Measurements from ENCODE around the gene COG5. TPM values are rescaled to one million over a fixed set of nuclear protein-coding genes. Genes with fewer than 3 reads are reported as not detected.

The COG5 gene
- polyA plus RNA-seq, 1 of the 3 experiments (the other 2 are of a cell fraction), result 21.2 TPM

DNA sequence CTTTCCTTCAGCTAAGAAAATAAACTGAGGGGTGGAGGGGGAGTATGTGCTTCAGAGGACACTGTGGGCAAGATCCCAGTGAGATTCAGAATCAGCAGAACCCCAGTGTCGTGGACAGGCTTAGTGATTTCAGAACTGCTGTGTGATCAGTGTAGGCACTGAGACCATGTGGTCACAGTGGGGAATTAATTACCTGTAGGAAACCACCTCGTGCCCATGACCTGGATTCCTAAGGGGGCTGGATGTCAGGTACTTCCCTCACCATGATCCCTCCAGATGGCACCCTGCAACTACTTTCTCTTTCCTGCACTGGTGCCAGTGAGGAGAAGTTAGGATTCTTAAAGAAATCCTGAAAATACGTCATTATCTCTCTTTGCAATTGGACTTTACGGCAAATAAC lies 330.5 kb downstream of the COG5 start:
- Histone ChIP-seq H3K36me3 (replicated peaks in 1 of 2; ENCODE audit: control insufficient read depth in 1 of 2, insufficient read depth in 2 of 2, low read length in 1 of 2) (peaks cover 0 to 20% of the 10 kb centered on the region in 2 experiments), H3K27me3 (ENCODE audit: insufficient read depth) (no peaks in the 10 kb centered on the region), H3K4me2 (no peak overlapping the region), H3F3A (replicated peaks; ENCODE audit: insufficient read depth) (peaks cover 28% of the 10 kb centered on the region), H3K9ac (no peak overlapping the region), H3K4me1 (ENCODE audit: control insufficient read depth in 1 of 2, insufficient read depth in 2 of 2, low read depth in 1 of 2, low read length in 1 of 2) (peaks cover 9 to 34% of the 10 kb centered on the region in 2 experiments), H3K4me3 (ENCODE audit: low read depth in 2 of 2, low read length in 1 of 2) (no peak overlapping the region), H2AFZ (ENCODE audit: low read depth) (no peak overlapping the region), H3K9me3 (no peaks in the 10 kb centered on the region), H3K9me2 (no peaks in the 10 kb centered on the region), H4K20me1 (ENCODE audit: insufficient read depth) (no peaks in the 10 kb centered on the region; the same call in 1 of the 2 replicates), H3K27ac (ENCODE audit: low read depth in 2 of 2, low read length in 1 of 2) (no peak overlapping the region), H3K79me2 (ENCODE audit: insufficient read depth) (no peaks in the 10 kb centered on the region)
- ChIA-PET POLR2A (no interaction called here), CTCF (interaction anchor here (1.0 to 1.1 kb wide), 2 partner anchors 21 to 230 kb away, joined by 3 read pairs; no protein-coding TSS in a partner anchor)
- DNase-seq, result no peak
- WGBS (ENCODE audit: low lambda C conversion rate), result 91% methylated on average over 4 of the region's 4 CpGs
- TF ChIP-seq GATA2 (CRISPR knock-in tag; IDR thresholded peaks at IDR 0.05) (no peak), RAD21 (IDR thresholded peaks at IDR 0.05; ENCODE audit: low read length) (peak; percentile 39)

DNA sequence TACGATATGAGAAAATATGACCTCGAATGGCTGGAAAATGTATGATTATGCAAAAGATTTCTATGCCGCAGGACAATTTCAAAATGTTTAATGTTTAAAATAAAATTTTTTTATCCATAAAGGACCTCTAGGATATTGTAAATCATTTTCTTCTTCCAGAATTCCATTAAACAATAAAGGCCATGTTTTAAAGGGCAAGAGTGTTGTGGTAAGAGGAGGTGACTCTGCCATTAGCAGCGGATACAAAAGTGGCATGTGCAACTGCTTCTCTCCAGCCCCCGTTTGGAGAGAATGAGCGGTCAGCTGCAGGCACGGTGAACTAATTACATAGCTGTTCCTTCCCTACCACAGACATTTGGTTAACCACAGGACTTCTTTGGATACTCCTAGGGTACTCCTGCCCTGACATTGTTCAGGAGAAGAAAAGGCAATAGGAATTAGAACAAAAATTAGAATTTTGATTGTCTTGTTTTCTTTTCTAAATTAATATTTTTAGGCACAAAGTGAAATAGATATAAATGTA lies 331.1 kb downstream of the COG5 start:
- peaks cover 28% of the 10 kb centered on the region for H3F3A ChIP-seq (replicated peaks; ENCODE audit: insufficient read depth)
- no peak for DNase-seq
- no peak overlapping the region for H3K4me2 ChIP-seq
- no peaks in the 10 kb centered on the region; the same call in 1 of the 2 replicates for H4K20me1 ChIP-seq (ENCODE audit: insufficient read depth)
- no peaks in the 10 kb centered on the region for H3K9me3 ChIP-seq
- no peak overlapping the region for H3K9ac ChIP-seq
- H3K4me3 ChIP-seq (ENCODE audit: low read depth in 2 of 2, low read length in 1 of 2), result no peak overlapping the region
- H3K27me3 ChIP-seq (ENCODE audit: insufficient read depth), result no peaks in the 10 kb centered on the region
- WGBS (ENCODE audit: low lambda C conversion rate), result 89% methylated on average over 7 of the region's 7 CpGs
- POLR2A ChIA-PET, result interaction anchor here (1.0 kb wide), 1 partner anchor 21 kb away, joined by 3 read pairs; no protein-coding TSS in a partner anchor
- H3K9me2 ChIP-seq, result no peaks in the 10 kb centered on the region
- peaks cover 8 to 34% of the 10 kb centered on the region in 2 experiments for H3K4me1 ChIP-seq (ENCODE audit: control insufficient read depth in 1 of 2, insufficient read depth in 2 of 2, low read depth in 1 of 2, low read length in 1 of 2)
- H3K36me3 ChIP-seq (replicated peaks in 1 of 2; ENCODE audit: control insufficient read depth in 1 of 2, insufficient read depth in 2 of 2, low read length in 1 of 2), result peaks cover 0 to 20% of the 10 kb centered on the region in 2 experiments
- H2AFZ ChIP-seq (ENCODE audit: low read depth), result no peak overlapping the region
- CTCF ChIA-PET, result interaction anchor here (1.1 kb wide), 1 partner anchor 20 kb away, joined by 3 read pairs; no protein-coding TSS in a partner anchor
- TF ChIP-seq, protein P1, sequence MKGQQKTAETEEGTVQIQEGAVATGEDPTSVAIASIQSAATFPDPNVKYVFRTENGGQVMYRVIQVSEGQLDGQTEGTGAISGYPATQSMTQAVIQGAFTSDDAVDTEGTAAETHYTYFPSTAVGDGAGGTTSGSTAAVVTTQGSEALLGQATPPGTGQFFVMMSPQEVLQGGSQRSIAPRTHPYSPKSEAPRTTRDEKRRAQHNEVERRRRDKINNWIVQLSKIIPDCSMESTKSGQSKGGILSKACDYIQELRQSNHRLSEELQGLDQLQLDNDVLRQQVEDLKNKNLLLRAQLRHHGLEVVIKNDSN (IDR thresholded peaks at IDR 0.05; ENCODE audit: borderline replicate concordance, low read depth), result no peak
- TF ChIP-seq CHD2 (IDR thresholded peaks at IDR 0.05; ENCODE audit: low read length, partially characterized antibody) (no peak), ELF1 (IDR thresholded peaks at IDR 0.05) (no peak), YY1 (IDR thresholded peaks at IDR 0.05; ENCODE audit: low read depth) (no peak)
- no peak overlapping the region for H3K27ac ChIP-seq (ENCODE audit: low read depth in 2 of 2, low read length in 1 of 2)
- H3K79me2 ChIP-seq (ENCODE audit: insufficient read depth), result no peaks in the 10 kb centered on the region

DNA sequence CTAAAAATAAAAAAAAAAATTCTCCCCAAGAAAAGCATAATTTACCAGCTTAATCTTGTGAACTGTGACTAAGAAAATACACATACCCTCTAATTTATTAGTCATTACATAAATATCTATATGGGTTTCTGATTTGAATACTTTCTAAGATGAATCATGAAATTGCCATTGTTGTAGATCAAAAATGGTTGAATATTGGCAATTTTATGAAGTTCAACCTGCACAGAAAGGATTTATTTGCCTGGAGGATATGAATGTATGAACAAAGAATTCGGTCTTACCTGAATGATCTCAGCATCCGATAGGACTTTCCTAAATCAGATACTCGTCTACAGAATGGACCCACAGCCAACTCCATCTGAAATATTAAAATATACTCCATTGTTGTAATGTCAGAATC lies 333.4 kb downstream of the COG5 start:
- CTCF ChIA-PET, result interaction anchor here (1.4 kb wide), 1 partner anchor 37 kb away, joined by 3 read pairs; no protein-coding TSS in a partner anchor
- Histone ChIP-seq H3K9me2 (no peaks in the 10 kb centered on the region), H3K36me3 (replicated peaks in 1 of 2; ENCODE audit: control insufficient read depth in 1 of 2, insufficient read depth in 2 of 2, low read length in 1 of 2) (peaks cover 0 to 20% of the 10 kb centered on the region in 2 experiments), H3K4me2 (no peak overlapping the region), H3K27me3 (ENCODE audit: insufficient read depth) (no peaks in the 10 kb centered on the region), H3K79me2 (ENCODE audit: insufficient read depth) (no peaks in the 10 kb centered on the region), H3K4me3 (ENCODE audit: low read depth in 2 of 2, low read length in 1 of 2) (no peak overlapping the region), H3K9me3 (no peaks in the 10 kb centered on the region), H3K4me1 (ENCODE audit: control insufficient read depth in 1 of 2, insufficient read depth in 2 of 2, low read depth in 1 of 2, low read length in 1 of 2) (peaks cover 4 to 26% of the 10 kb centered on the region in 2 experiments; a peak in 2 of 4 replicates), H3K9ac (no peak overlapping the region; the same call in 1 of the 2 replicates), H2AFZ (ENCODE audit: low read depth) (no peak overlapping the region), H3K27ac (ENCODE audit: low read depth in 2 of 2, low read length in 1 of 2) (peak overlapping the region in 1 of 2 experiments; percentile 55; a peak in 2 of 4 replicates), H4K20me1 (ENCODE audit: insufficient read depth) (no peaks in the 10 kb centered on the region), H3F3A (replicated peaks; ENCODE audit: insufficient read depth) (peaks cover 19% of the 10 kb centered on the region)
- no peak for DNase-seq
- POLR2A ChIA-PET, result no interaction called here
- WGBS (ENCODE audit: low lambda C conversion rate), result 38% methylated on average over 3 of the region's 3 CpGs
- TF ChIP-seq, protein P2, sequence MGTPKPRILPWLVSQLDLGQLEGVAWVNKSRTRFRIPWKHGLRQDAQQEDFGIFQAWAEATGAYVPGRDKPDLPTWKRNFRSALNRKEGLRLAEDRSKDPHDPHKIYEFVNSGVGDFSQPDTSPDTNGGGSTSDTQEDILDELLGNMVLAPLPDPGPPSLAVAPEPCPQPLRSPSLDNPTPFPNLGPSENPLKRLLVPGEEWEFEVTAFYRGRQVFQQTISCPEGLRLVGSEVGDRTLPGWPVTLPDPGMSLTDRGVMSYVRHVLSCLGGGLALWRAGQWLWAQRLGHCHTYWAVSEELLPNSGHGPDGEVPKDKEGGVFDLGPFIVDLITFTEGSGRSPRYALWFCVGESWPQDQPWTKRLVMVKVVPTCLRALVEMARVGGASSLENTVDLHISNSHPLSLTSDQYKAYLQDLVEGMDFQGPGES (IDR thresholded peaks at IDR 0.05; ENCODE audit: low read depth, low read length), result no peak
- TF ChIP-seq, protein P3, sequence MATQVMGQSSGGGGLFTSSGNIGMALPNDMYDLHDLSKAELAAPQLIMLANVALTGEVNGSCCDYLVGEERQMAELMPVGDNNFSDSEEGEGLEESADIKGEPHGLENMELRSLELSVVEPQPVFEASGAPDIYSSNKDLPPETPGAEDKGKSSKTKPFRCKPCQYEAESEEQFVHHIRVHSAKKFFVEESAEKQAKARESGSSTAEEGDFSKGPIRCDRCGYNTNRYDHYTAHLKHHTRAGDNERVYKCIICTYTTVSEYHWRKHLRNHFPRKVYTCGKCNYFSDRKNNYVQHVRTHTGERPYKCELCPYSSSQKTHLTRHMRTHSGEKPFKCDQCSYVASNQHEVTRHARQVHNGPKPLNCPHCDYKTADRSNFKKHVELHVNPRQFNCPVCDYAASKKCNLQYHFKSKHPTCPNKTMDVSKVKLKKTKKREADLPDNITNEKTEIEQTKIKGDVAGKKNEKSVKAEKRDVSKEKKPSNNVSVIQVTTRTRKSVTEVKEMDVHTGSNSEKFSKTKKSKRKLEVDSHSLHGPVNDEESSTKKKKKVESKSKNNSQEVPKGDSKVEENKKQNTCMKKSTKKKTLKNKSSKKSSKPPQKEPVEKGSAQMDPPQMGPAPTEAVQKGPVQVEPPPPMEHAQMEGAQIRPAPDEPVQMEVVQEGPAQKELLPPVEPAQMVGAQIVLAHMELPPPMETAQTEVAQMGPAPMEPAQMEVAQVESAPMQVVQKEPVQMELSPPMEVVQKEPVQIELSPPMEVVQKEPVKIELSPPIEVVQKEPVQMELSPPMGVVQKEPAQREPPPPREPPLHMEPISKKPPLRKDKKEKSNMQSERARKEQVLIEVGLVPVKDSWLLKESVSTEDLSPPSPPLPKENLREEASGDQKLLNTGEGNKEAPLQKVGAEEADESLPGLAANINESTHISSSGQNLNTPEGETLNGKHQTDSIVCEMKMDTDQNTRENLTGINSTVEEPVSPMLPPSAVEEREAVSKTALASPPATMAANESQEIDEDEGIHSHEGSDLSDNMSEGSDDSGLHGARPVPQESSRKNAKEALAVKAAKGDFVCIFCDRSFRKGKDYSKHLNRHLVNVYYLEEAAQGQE (IDR thresholded peaks at IDR 0.05; ENCODE audit: low read depth, low read length), result no peak
- TF ChIP-seq TEAD4 (IDR thresholded peaks at IDR 0.05; ENCODE audit: borderline replicate concordance, insufficient read depth) (peak; percentile 65; the same call in 1 of the 2 replicates), YY1 (IDR thresholded peaks at IDR 0.05; ENCODE audit: low read depth) (no peak), EP300 (IDR thresholded peaks at IDR 0.05; ENCODE audit: borderline replicate concordance in 1 of 2, low read depth in 1 of 2, low read length in 1 of 2) (peak in 1 of 2 experiments; percentile 50; a peak in 1 of 4 replicates), SIN3A (IDR thresholded peaks at IDR 0.05; ENCODE audit: borderline replicate concordance, low read depth, low read length) (no peak), POLR2AphosphoS5 (IDR thresholded peaks at IDR 0.05; ENCODE audit: low read depth, low read length) (no peak)
- TF ChIP-seq, protein P1 (IDR thresholded peaks at IDR 0.05; ENCODE audit: borderline replicate concordance, low read depth), result no peak

Measured in SK-N-SH (cell line).